SHP77 treated with DMSO at 0.1 percent for 48 hours (cell line): ENCODE results near the gene POLQ.
"Not testable (repeated sequence)": the region's sequence is repeated elsewhere in the genome, so short reads cannot be mapped to it uniquely, and the experiment has no call there.

Experiments
- DNase-seq: peaks from one replicate; lab custom pipeline; 2025; lab: John Stamatoyannopoulos, UW

POLQ gene

DNA sequence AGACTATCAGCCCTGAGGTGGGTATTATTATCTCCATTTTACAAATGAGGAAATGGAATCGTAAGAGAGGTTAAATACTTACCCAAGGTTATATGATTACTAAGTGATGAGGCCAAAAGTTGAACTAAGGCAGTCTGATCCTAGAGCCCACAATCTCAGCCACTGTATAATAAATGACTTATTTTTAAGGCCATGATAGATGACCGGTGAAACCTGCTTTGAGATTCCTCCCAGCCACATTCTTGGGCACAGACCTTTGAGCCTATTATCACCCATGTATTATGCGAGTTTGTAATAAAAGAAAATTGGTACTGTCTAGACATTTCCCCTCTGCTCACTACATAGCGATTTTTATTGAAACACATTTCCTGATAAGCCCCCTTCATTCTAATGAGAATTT is 37.4 kb downstream of the POLQ start:
- no peak for DNase-seq

- no peak for DNase-seq
Observed at GRCh38 chr3:121505256-121505655, 40.5 kb downstream of the POLQ start.

DNA sequence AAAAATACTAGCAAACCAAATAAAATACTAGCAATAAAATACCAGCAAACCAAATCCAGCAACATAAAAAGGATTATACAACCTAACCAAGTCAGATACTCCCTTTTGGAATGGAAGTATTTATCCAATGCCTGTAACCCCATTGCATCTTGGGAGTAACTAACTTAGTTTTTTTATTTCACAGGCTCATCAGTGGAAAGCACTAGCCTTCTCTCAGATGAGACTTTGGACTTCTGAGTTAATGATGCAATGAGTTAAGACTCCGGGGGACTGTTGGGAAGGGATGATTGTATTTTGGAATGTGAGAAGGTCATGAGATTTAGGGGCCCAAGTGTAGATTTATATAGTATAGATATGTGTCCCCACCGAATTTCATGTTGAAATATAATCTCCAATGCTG is 41.2 kb downstream of the POLQ start:
- no peak for DNase-seq

DNA sequence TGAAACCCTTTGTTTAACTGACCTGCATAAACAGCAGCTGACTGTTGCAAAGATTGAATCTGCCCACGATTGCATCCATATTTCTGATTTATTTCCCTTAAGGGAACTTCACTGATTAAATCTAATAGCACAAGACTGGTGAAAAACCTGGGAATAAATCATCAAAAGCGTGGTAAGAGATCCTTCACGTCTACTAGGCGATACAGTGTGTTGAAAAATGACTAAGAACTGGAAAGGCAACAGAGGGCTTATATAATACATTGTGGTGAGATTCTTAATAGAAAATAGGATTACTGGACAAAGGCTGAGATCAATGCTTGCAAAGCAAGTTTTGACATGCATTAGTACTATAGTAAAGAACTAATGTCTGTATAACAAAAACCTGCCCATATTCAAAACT is 49.0 kb downstream of the POLQ start:
- DNase-seq = no peak

- no peak for DNase-seq
Observed at GRCh38 chr3:121493431-121493830, 52.4 kb downstream of the POLQ start.

GRCh38 chr3:121491683-121492320 is 54.0 kb downstream of the POLQ start:
- DNase-seq = no peak

GRCh38 chr3:121490161-121490560 is 55.6 kb downstream of the POLQ start:
- no peak for DNase-seq

DNA sequence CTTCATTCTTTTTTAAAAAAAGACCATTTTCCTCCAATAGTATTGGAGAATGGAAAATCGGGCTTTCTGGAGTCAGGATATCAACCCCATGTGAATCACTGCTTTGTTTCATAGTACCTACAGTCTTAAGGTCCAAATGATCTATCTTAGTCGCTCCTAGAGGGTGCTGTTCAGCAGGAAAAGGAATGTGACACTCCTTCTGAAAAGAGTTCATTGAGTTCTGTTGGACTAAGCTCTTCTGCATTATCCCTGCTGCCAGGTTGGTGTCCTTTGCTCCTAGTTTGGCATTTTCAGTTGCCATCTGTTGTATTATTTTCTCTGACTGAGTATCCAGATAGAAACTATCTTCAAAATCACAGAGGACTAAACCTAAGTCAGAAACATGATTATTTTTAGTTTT is 57.2 kb downstream of the POLQ start:
- DNase-seq = no peak

- DNase-seq = no peak
Observed at GRCh38 chr3:121483290-121483689, 62.5 kb downstream of the POLQ start.

DNA sequence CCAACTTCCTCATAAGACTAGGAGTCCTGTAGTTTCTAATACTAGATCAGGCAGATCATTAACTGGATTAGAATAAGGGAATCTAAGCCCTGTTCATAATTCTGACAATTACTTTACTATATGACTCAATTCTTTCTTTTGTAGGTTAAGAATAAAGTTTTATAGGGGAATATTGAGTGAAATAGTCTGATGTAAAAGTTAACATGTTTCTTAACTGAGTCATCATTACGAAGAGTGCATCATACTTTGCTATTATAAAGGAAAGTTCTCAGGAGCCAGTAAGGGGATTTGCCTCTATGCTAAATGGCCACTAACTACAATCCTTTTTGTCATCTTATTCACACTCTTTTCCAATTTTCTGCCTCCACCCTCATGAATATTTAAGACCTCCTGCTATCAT is 63.1 kb downstream of the POLQ start:
- DNase-seq = no peak

DNA sequence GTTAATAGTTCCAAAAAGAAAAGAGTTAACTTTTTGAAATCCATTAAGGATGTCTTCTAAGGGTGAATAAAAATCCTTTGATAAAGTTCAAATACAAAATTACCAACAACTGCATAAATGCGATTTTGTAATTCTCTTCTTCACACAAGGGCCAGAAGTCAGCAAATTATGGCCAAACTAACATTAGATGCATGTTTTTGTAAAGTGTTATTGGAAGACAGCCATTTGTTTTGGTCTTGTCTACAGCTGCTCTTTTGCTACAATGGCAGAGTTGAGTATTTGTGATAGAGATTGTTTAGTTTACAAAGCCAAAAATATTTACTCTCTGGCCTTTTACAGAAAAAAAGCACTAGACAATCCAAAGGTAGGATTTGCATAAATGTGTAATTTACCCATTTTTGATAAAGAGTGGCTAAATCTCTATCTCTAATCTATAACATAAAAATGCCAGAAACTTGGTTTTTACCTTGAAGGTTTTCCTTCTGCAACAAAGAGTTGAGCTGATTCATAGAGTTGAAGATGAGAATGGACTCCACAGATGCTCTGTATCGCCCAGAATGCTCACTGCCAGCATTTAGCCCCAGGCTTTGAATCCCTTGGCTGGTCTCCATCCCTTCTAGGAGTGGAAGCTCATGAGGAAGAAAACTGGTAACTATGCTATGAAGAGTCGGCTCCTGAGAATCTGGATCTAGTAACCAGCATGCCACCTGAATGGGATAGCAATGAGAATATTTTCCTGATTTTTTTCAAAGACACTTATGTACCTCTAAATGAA is 64.5 kb downstream of the POLQ start:
- no peak for DNase-seq

GRCh38 chr3:121477589-121477988 is 68.2 kb downstream of the POLQ start:
- no peak for DNase-seq

- no peak for DNase-seq
Observed at GRCh38 chr3:121473001-121473400, 72.8 kb downstream of the POLQ start.

GRCh38 chr3:121467085-121467484 is 78.7 kb downstream of the POLQ start:
- no peak for DNase-seq

DNA sequence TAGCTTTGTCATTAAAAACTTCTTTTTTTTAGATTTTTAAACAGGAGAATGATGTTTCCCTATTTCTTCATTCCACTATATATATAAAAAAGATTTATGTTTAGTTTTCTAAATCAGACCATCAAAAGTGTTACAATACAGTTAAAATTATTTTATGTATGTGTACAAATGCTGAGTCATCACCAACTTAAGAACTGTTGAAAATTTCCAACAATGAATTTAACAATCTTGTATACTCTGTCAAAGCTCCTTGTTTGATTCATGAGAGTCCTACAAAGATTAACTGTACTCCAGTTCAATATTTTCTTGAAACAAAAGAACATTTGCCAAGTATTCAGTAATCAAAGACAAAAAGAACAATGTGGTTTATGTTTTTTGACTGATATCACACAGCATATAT is 82.0 kb downstream of the POLQ start:
- no peak for DNase-seq

- no peak for DNase-seq
Observed at GRCh38 chr3:121462565-121462964, 83.2 kb downstream of the POLQ start.

DNA sequence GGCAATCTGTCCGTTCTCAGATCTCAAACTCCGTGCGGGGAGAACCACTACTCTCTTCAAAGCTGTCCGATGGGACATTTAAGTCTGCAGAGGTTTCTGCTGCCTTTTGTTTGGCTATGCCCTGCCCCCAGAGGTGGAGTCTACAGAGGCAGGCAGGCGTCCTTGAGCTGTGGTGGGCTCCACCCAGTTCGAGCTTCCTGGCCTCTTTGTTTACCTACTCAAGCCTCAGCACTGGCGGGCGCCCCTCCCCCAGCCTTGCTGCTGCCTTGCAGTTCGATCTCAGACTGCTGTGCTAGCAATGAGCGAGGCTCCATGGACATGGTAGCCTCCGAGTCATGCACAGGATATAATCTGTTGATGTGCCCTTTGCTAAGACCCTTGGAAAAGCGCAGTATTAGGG is 94.0 kb downstream of the POLQ start:
- DNase-seq = not testable (repeated sequence)

- no peak for DNase-seq
Observed at GRCh38 chr3:121443456-121443855, 102.3 kb downstream of the POLQ start.

GRCh38 chr3:121436641-121437040 is 109.1 kb downstream of the POLQ start:
- DNase-seq = no peak

DNA sequence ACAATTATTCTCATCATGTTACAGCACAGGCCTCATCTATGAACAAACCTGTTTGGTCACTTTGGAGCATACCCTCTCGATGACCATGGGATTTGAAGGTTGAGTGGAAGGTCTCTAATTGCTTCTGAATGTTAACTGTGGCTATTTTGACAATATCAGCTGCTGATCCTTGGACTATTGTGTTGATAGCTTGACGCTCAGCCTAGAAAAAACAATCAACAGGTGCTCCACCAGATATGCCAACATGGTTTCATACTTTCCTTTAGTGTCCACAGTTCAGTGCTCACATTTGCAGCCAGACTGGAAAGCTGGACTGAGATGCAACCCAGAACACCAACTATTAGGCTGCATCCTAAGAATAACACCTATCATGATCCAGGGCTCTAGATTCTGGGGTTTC is 109.7 kb downstream of the POLQ start:
- DNase-seq = no peak

GRCh38 chr3:121431726-121432517 is 113.9 kb downstream of the POLQ start:
- no peak for DNase-seq

DNA sequence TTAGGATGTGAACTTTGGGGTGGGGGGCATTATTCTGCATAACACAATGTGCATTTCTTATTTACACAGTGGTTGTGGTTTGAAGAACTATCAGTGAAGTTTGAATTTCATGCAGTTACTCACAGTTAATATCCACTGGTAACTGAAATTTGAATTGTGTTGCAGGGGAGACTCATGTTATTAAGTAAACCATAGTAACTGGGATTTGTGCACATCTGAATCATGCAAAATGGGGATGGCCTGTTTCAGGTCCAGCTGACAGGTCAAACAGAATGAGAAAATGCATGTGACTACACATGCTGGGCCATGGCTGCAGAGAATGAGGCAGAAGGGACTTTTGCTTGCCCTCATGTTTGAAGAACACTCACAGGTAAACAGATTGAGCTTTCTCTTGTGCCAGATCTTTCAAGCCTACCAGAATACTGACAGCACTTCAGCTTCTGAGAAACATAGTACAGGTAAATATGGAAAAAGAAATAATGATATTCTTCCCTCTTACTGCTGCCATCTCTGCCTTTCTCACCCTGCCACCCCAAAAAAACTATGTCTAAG is 115.0 kb downstream of the POLQ start:
- DNase-seq = no peak

- DNase-seq = no peak
Observed at GRCh38 chr3:121424549-121424948, 121.2 kb downstream of the POLQ start.
